Nephron (organoid): ENCODE results near the gene FAM8A1.
"Not testable (repeated sequence)": the region's sequence is repeated elsewhere in the genome, so short reads cannot be mapped to it uniquely, and the experiment has no call there.

Source experiments
- H3K27ac Mint-ChIP-seq, 3 experiments: 2 replicates each; pipeline ENCODE4 v1.8.0; 2020; ENCODE audit warnings: mixed read lengths in 3 of 3, mild to moderate bottlenecking in 2 of 3, moderate library complexity in 1 of 3
- H3K27me3 Mint-ChIP-seq: 2 replicates; pipeline ENCODE4 v1.8.0; 2021; ENCODE audit warnings: low read depth, mild to moderate bottlenecking, moderate library complexity, mixed read lengths
- H3K36me3 Mint-ChIP-seq: 2 replicates; pipeline ENCODE4 v1.8.0; 2020; ENCODE audit warnings: low read depth, mixed read lengths
- H3K4me1 Mint-ChIP-seq: 2 replicates; pipeline ENCODE4 v1.8.0; 2020; ENCODE audit warnings: mixed read lengths
- H3K4me3 Mint-ChIP-seq, 3 experiments: 2 replicates each; pipeline ENCODE4 v1.8.0; 2020; ENCODE audit warnings: mild to moderate bottlenecking in 3 of 3, mixed read lengths in 3 of 3, moderate library complexity in 2 of 3
- H3K9me3 Mint-ChIP-seq: 2 replicates; pipeline ENCODE4 v1.8.0; 2020; ENCODE audit warnings: mixed read lengths
- CTCF ChIP-seq, 3 experiments: fragments of 200-600 bp; sonication (generic); IDR thresholded peaks; one replicate each; pipeline ENCODE4 v1.5.0; 2021; ENCODE audit warnings: antibody characterized with exemption in 3 of 3; ENCODE audit not compliant: unreplicated experiment in 3 of 3

FAM8A1 gene

GRCh38 chr6:17584241-17584803 lies 15.8 kb upstream of the FAM8A1 start:
- peak; percentile 89 to 98 (median 93) for TF ChIP-seq CTCF (IDR thresholded peaks at IDR 0.05; ENCODE audit: unreplicated experiment in 3 of 3)
- peak overlapping the region; percentile 13 to 35 (median 29) for H3K27ac Mint-ChIP-seq
- peak overlapping the region in 1 of 3 experiments; percentile 46 for H3K4me3 Mint-ChIP-seq
- no peaks in the 10 kb centered on the region for H3K36me3 Mint-ChIP-seq
- H3K4me1 Mint-ChIP-seq = peaks cover 14% of the 10 kb centered on the region
- H3K9me3 Mint-ChIP-seq = peaks cover 4% of the 10 kb centered on the region
- H3K27me3 Mint-ChIP-seq = no peaks in the 10 kb centered on the region

- Mint-ChIP-seq H3K4me3 (no peak overlapping the region), H3K36me3 (no peaks in the 10 kb centered on the region), H3K9me3 (peaks cover 3% of the 10 kb centered on the region), H3K27ac (no peak overlapping the region), H3K27me3 (no peaks in the 10 kb centered on the region), H3K4me1 (peaks cover 14% of the 10 kb centered on the region)
- TF ChIP-seq CTCF (IDR thresholded peaks at IDR 0.05; ENCODE audit: unreplicated experiment in 3 of 3) = peak in 1 of 3 experiments; percentile 10
These were observed 14.2 kb upstream of the FAM8A1 start for GRCh38 chr6:17585766-17586490.

- not testable (repeated sequence) for H3K27ac Mint-ChIP-seq, H3K27me3 Mint-ChIP-seq, H3K36me3 Mint-ChIP-seq, H3K9me3 Mint-ChIP-seq, H3K4me3 Mint-ChIP-seq
- H3K4me1 Mint-ChIP-seq = peaks cover 14% of the 10 kb centered on the region
These were observed 13.5 kb upstream of the FAM8A1 start for GRCh38 chr6:17586623-17587022.

GRCh38 chr6:17588011-17588410 lies 12.1 kb upstream of the FAM8A1 start:
- Mint-ChIP-seq H3K4me3 (no peak overlapping the region), H3K9me3 (no peaks in the 10 kb centered on the region), H3K27ac (no peak overlapping the region), H3K4me1 (peaks cover 12% of the 10 kb centered on the region), H3K36me3 (no peaks in the 10 kb centered on the region), H3K27me3 (no peaks in the 10 kb centered on the region)
- TF ChIP-seq CTCF (IDR thresholded peaks at IDR 0.05; ENCODE audit: unreplicated experiment in 3 of 3) = no peak

- H3K4me3 Mint-ChIP-seq = no peak overlapping the region
- no peaks in the 10 kb centered on the region for H3K27me3 Mint-ChIP-seq
- no peaks in the 10 kb centered on the region for H3K36me3 Mint-ChIP-seq
- H3K9me3 Mint-ChIP-seq = no peaks in the 10 kb centered on the region
- no peak for TF ChIP-seq CTCF (IDR thresholded peaks at IDR 0.05; ENCODE audit: unreplicated experiment in 3 of 3)
- H3K27ac Mint-ChIP-seq = peak overlapping the region in 2 of 3 experiments; percentile 24 to 29
- no peaks in the 10 kb centered on the region for H3K4me1 Mint-ChIP-seq
These were observed 10.6 kb upstream of the FAM8A1 start for GRCh38 chr6:17589406-17590096.

- Mint-ChIP-seq H3K27me3 (no peaks in the 10 kb centered on the region), H3K4me3 (no peak overlapping the region), H3K36me3 (no peaks in the 10 kb centered on the region), H3K9me3 (no peaks in the 10 kb centered on the region), H3K4me1 (no peaks in the 10 kb centered on the region), H3K27ac (no peak overlapping the region)
- TF ChIP-seq CTCF (IDR thresholded peaks at IDR 0.05; ENCODE audit: unreplicated experiment in 3 of 3) = no peak
These were observed 8.8 kb upstream of the FAM8A1 start for GRCh38 chr6:17591287-17591686.
